OCI-LY3 (cell line): Measurements from ENCODE around the gene QSER1.

Experiments used
- CTCF ChIP-seq: fragments of 200-600, 300-600 bp; sonication (generic); IDR thresholded peaks from 2 replicates; pipeline ENCODE4 v1.5.1; 2014; ENCODE audit warnings: antibody characterized with exemption, low read length, low read depth
- EZH2phosphoT487 ChIP-seq: fragments of 200-600 bp; shearing (Covaris generic); IDR thresholded peaks from 2 replicates; pipeline ENCODE4 v1.6.1; 2018; ENCODE audit warnings: antibody characterized with exemption, mixed run types, low read depth

- no peak for TF ChIP-seq CTCF
- no peak for TF ChIP-seq EZH2phosphoT487
Observed at GRCh38 chr11:32918427-32918826, 25.8 kb downstream of the QSER1 start.
